DMS53 treated with DMSO at 0.1 percent for 48 hours (cell line): ENCODE measurements around the gene ZMYM1.
"Not testable (repeated sequence)": the region's sequence is repeated elsewhere in the genome, so short reads cannot be mapped to it uniquely, and the experiment has no call there.

Experiments used
- DNase-seq: peaks from one replicate; lab custom pipeline; 2025; ENCODE audit not compliant: unreplicated experiment; lab: John Stamatoyannopoulos, UW

ZMYM1 gene

DNA sequence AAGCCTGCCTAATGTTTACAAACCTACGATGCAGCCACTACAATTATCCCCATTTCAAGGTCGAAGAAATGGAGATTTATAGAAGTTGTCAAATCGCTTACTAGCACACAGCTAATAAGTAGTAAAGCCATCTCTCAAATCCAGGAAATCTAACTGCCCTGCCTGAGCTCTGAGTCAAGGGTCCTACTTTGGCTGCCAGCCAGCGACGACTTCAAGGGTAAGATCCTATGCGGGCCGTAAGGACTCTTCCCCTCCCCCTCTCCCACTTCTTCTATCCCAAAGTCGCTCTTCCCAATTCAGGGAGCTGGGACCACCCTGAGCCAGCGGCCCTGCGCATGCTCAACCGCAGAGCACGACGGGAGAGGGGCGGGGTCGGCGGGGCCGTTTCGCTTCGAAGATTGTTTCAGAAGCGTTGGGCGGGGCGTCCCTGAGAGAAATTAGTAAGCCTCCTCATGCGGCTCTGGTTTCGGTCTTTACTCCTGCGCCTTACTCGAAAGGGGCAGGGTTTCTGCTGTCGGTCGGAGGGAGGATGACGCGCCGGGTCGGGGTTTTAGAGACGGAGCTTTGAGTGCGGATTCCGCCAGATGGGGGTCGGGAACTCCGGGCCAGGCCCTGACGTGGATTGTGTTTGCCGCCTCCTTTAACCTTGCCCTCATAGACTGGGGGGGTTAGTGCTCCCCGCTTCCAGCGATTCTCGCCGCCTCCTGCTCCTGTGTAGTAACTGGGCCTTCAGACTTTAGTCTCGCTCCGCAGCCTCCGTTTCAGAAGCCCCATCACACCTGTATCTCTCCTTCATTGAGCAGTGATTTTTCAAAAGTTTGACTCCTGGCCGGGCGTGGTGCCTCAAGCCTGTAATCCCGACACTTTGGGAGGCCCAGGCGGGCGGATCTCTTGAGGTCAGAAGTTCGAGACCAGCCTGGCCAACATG is at the start of gene ZMYM1:
ZMYM1 (plus strand) TSS at position 383 of the 928 bp plus-strand sequence. CDS start 14,603 bp downstream, outside the sequence.
- DNase-seq, result peak; percentile 70

DNA sequence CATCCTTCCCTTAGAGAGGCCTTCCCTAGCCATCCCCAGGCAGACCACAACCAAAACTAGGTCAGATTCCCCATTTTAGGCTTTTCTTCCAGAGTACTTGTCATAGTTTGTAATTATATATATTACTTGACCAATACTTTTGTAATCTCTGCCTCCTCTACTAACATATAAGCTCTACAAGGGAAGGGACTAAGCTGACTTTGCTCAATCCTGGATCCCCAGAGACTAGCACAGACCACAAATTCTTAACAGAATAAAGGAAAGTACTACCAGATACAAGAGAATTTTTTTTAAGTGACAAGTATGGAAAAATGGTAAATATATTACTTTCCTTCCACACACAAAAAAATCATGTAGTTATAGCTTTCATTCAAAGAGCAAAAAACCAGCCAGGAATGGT is 49.4 kb upstream of the ZMYM1 start:
- DNase-seq, result no peak

DNA sequence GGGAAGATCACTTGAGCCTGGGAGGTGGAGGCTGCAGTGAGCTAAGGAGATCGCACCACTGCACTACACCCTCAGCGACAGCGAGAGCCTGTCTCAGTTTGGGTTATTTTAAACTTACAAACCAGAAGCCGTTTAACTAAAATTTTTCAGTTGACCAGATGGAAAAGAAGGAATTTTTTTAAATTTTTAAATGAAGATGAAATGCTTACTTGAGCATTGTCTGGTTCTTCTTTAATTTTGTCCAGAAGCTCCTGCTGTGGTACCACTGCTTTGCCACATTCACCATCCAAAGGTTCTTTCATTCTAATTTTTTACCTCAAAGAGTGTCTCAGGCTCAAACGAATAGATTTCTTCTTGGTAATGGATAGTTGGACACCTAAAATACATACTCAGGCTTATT is 48.8 kb upstream of the ZMYM1 start:
- no peak for DNase-seq

DNA sequence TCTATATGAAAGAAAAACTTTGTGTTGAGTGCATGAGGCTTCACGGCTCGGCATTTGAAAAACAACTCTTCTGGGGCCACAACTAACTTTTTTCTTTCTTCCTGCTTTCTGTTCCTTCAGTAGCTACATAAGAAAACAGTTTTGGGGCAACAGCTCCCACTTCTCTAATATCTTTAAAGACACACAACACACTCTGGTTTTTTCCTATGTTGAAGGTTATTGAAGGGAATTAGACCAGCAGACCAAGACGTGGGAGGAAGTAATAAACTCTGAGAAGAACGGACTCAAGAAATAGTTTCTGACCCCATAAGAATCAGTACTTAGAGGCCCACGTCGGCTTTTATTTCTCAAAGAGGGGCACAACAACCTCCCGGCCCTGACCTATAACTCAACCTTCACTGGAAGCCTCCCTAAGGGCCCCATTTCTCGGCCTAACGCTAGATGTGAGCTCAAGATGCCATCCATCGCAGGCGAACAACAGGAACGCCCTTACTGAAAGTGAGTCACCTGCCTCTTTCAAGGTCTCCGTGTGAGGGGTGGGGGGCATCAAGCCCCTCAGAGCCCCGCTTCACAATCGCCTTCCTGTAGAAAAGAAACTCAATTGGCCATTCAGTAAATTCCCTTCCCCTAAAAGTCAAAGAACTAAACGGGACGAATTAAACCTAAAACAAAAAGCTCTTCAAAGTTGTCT is 48.3 kb upstream of the ZMYM1 start:
- no peak for DNase-seq

DNA sequence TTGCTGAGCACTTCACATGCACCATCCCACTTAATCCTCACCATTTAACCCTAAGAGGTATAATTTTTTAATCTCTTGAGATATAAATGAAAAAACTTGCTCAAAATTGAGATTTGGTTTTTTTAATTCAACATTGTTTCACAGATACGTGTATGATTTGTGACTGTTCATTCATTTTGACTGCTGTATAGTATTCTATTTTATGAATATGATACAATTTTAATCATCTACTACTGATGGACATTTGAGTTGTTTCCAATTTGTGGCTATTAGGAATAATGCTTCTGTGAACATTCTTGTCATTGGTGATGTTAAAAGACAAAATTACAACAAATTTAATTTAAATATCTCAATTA is 46.8 kb upstream of the ZMYM1 start:
- no peak for DNase-seq

DNA sequence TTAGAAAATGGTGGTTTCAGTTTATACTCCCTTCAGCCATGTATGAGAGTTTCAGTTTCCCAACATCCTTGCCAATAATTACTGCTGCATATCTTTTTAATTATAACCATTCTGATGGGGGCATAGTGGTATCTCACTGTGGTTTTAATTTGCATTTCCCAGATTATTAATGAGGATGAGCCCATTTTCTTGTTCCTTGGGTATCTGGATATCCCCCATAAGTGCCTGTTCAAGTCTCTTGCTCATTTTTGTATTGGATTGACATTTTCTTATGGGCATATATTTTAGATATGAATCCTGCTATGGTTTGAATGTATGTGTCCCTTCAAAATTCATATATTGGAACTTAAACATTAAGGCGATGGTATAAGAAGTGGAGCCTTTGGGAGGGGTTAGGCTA is 45.8 kb upstream of the ZMYM1 start:
- DNase-seq, result no peak

DNA sequence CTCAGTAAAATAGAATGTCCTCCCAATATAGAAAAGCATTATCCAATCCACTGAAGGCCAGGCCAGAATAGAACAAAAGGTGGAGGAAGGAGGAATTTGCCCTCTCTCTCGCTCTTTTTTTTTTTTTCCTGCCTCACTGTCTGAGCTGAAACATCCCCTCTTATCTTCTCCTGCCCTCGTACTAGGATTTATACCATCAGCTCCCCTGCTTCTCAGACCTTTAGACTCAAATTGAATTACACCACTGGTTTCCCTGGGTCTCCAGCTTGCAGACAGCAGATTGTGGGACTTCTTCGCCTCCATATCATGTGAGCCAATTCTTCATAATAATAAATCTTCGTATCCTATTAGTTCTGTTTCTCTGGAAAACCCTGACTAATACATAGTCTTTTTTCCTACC is 42.6 kb upstream of the ZMYM1 start:
- DNase-seq, result no peak

DNA sequence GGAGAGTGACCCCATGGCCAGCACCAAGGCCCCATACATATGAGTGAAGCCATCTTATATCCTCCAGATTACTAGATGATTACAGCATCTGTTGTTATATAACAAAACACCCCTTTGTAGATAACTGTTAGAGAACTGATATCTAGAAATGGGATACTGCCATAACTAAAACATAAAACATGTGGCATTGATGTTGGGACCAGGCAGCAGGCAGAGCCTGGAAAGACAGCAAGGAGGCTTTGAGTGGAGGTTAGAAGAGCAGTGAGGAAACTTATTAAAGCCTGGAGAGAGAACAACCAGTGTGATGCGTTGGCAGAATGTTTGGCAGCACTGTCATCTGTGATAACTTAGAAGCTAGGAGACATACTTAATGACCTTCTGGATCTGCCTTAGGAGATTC is 42.0 kb upstream of the ZMYM1 start:
- DNase-seq, result no peak

DNA sequence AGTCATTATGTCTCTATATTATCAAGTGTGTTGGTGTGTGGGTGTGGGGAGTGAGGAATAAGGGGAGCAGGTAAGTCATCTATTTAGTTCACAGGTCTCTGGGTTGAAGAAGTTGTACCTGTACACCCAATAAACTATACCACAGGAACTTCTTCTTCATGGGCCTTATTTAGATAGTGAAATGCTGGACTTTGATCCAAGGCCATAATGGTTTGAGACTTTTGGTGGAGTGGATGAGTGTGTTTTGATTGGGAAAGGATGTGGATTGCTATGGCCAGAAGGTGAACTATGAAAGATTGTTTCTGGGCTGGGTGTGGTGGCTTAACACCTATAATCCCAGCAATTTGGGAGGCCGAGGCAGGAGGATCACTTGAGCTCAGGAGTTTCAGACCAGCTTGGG is 40.5 kb upstream of the ZMYM1 start:
- DNase-seq, result no peak

DNA sequence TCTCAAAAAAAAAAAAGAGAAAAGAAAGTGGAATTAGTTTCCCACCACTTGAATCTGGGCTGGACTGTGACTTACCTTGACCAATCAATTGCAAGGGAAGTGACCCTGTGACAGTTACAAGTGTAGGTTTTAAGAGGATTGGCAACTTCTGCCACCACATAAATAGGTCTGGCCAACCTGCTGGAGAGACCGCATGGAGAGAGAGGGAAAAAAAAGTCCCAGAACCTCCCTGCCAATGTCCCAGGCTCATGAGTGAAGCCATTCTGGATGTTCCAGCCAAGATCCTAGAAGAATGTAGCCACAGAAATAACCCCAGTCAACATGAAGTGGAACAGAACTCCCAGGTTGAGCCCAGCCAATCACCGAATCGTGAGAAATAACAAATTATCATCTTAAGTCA is 35.7 kb upstream of the ZMYM1 start:
- DNase-seq, result no peak

DNA sequence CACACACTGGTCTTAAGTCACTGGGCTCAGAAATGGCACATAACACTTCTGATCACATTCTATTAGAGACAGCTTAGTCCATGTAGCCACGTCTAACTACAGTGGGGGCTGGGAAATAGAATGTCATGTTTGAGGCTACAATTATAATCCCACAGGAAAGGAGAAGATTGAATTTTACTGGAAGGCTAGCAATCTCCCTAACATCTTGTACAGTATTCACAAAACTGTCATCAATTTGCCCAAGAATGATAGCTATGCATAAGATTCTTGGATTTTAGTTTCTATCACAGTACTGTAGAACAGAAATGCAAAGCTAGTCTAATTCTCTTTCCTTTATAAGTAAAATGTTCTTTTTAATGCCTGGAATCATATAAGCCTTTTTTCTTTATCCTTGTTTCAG is 34.8 kb upstream of the ZMYM1 start:
- no peak for DNase-seq

DNA sequence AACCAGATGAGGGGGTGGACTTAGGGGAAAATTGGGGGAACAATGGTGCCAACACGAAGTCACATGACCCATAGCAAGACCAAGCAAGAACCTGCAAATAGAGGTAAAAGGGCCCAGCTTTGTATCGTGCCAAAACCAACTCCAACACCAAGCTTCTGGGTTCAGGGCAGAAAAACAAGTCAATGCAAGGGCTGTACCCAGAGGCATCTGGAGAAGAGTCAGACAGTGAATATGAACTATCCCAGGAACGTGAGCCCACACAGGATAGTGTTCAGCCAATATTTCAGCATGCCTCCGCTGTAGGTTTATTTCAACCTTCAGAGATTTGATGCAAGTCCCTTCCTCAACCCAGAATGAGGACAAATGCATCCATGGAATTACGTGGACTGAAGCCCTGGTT is 32.5 kb upstream of the ZMYM1 start:
- no peak for DNase-seq

DNA sequence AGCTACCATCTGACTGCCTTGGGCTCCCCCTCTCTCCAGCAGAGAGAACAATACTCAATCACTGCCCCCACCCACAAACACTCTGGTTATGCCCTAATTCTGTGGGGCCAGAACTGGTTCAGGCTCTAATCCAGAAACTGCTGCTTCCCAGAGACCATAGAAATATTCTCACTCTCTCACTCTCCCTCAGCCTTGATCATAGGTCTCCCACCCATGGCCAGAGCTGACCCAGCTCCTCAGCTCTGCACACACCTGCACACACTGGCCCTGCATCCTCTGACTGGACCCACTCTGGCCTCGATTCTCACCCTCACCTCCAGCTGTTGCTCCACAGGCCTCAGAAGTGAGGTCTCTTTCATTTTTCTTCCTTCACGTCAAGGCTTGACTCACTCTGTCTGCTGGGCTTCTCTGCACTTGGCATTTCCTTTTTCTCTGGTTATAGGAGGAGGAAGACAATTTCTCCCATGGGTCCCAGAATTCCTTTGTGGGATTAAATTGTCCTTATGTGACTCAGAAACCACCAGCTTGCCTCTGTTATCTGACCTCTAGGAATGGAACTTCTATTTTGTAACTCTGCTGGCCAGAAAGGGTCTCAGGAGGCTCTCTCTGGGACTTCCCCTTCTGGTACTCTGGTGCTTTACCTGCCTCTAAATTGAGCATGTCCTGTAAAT is 31.9 kb upstream of the ZMYM1 start:
- DNase-seq, result no peak

DNA sequence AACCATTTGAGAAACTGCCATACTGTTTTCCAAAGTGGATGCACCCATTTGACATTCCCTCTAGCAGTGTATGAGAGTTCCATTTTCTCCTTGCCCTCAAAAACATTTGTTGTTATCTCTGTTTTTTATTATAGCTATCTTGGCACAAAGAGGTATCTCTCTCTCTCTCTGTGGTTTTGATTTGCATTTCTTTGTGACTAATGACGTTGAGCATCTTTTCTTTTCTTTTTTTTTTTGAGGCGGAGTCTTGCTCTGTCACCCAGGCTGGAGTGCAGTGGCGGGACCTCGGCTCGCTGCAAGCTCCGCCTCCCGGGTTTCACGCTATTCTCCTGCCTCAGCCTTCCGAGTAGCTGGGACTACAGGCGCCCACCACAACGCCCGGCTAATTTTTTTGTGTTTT is 30.1 kb upstream of the ZMYM1 start:
- DNase-seq, result no peak

DNA sequence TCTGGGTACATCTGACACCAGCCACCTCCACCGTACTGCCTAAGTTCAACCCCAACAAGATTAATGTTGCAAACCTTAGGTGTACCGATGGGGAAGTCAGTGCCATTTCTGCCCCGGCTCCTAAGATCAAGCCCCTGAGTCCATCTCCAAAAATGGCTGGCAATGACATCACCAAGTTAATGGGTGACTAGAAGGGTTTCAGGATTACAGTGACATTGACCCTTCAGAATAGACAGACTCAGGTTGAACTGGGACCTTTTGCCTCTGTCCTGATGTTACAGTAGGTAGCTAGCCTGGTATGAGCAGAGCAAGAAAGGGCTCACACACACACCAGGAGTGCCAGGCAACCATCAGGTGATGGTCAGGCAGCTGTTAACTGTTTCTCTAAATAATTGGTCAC is 25.8 kb upstream of the ZMYM1 start:
- DNase-seq, result no peak

DNA sequence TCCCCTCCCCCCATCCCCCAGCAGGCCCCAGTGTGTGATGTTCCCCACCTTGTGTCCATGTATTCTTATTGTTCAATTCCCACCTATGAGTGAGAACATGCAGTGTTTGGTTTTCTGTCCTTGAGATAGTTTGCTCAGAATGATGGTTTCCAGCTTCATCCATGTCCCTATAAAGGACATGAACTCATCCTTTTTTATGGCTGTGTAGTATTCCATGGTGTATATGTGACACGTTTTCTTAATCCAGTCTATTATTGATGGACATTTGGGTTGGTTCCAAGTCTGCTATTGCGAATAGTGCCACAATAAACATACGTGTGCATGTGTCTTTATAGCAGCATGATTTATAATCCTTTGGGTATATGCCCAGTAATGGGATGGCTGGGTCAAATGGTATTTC is 24.9 kb upstream of the ZMYM1 start:
- not testable (repeated sequence) for DNase-seq

DNA sequence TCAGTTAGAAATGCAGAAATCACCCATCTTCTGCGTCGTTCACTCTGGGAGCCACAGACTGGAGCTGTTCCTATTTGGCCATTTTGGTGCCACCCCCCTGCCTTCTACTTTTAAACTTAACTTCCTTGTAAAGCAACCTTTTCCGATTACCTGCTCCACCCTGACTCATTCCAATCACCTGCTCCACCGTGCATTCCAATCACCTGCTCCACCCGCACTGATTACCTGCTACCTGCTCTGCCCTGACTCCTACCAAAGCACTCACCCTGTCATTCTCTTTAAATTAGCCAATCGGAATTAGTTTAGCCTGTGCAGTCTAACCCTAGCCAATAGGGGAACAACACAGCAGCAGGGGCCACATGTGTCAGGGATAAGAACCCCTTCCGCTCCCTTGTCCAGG is 20.9 kb upstream of the ZMYM1 start:
- DNase-seq, result not testable (repeated sequence)

DNA sequence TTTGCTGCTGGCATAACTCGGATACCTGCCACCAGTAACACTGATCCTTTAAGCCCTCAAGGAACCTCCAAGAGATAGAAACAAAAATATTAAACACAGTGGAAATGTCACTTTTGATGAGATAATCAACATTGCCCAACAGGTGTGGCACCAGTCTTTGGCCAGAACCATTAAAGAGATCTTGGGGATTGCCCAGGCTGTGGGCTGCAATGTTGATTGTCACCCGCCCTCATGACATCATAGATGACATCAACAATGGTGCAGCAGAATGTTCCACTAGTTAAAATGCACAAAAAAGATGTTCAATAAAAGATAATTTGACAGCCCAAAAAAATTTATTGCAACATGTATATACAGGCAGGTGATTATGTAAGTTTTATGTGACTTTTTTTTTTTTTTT is 20.2 kb upstream of the ZMYM1 start:
- no peak for DNase-seq

DNA sequence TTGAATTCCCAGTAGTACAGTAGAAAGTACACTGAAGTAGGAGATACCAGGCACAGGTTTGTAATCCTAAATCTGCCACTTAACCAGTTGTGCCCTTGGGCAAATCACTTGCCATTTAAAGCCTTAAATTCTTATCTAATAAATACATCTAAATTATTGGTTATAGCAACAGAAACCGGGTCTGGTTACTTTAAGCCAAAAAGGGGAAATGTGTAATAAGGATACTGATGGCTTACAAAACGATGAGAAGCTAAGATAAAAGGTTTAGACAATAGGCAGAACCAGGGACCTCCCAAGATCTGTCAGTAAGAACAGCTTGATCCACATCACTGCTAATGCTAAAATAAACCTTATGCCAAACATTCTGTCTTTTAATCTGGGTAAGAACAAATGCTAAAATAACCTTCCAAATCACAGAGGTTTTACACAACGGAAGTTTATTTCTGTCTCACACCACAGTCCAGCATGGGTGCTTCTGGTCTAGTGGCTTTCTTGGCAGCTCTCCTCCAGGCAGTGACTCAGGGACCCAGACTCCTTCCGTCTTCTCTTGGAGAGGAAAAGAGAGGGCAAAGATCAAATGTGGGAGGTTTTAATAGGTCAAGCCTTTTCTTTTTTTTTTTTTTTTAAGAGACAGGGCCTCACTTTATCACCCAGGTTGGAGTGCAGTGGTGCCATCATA is 16.5 kb upstream of the ZMYM1 start:
- no peak for DNase-seq

DNA sequence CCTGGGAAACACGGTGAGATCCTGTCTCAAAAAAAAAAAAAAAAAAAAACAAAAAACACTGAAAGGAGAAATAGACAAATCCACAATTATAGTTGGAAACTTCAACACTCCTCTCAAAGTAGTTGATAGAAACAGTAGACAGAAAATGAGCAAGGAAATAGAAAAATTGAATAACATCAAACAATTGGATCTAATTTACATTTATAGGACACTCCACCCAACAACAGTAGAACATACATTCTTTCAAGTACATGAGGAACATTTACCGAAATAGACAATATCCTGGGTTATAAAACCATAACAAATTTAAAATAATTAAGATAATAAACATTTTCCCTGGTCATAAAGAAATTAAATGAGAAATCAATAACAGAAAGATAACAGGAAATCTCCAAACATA is 14.9 kb upstream of the ZMYM1 start:
- no peak for DNase-seq

DNA sequence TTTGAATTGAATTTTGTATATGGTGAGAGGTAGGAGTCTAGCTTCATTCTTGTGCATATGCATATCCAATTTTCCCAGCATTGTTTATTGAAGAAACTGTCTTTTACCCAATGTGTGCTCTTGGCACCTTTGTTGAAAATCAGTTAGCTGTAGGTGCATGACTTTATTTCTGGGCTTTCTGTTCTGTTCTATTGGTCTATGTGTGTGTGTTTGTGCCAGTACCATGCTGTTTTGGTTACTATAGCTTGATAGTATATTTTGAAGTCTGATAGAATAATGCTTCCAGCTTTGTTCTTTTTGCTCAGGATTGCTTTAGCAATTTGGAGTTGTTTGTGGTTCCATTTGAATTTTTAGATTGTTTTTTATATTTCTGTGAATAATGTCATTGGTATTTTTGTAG is 9.4 kb upstream of the ZMYM1 start:
- DNase-seq, result no peak
